CD8-positive, alpha-beta memory T cell (primary cell): ENCODE measurements around the gene ETV2. TPM values are rescaled to one million over a fixed set of nuclear protein-coding genes. Genes with fewer than 3 reads are reported as not detected.
"Not testable (repeated sequence)": the region's sequence is repeated elsewhere in the genome, so short reads cannot be mapped to it uniquely, and the experiment has no call there.

ENCODE experiments used
- CTCF ChIA-PET: fragments of 350-600 bp; sonication (Branson Sonifier 250); formaldehyde crosslinking; loops from one replicate; lab custom pipeline; 2021; ENCODE audit warnings: antibody characterized with exemption; lab: Charles Lee
- POLR2A ChIA-PET: fragments of 350-600 bp; sonication (Branson Sonifier 250); formaldehyde crosslinking; loops from one replicate; lab custom pipeline; 2021; ENCODE audit warnings: antibody characterized with exemption; lab: Charles Lee
- DNase-seq, 5 donors: peaks; one replicate each; pipeline versions ENCODE4 v3.0.0 to v3.0.0-alpha.2; 2020 to 2022; ENCODE audit warnings: mixed read lengths in 1 of 5
- H3K27ac ChIP-seq: one replicate; pipeline ENCODE4 v1.7.0; 2013; ENCODE audit warnings: low read depth, mild to moderate bottlenecking, low read length, moderate library complexity
- H3K27me3 ChIP-seq: 2 replicates; pipeline ENCODE4 v1.7.0; 2013; ENCODE audit warnings: low read length, mild to moderate bottlenecking; ENCODE audit not compliant: insufficient read depth, poor library complexity, severe bottlenecking
- H3K36me3 ChIP-seq: 2 replicates; pipeline ENCODE4 v1.7.0; 2013; ENCODE audit warnings: mild to moderate bottlenecking, low read length, moderate library complexity; ENCODE audit not compliant: insufficient read depth
- H3K4me1 ChIP-seq: 2 replicates; pipeline ENCODE4 v1.7.0; 2013; ENCODE audit warnings: mild to moderate bottlenecking, low read length, moderate library complexity; ENCODE audit not compliant: insufficient read depth
- H3K4me3 ChIP-seq: 2 replicates; pipeline ENCODE4 v1.7.0; 2013; ENCODE audit warnings: mild to moderate bottlenecking, low read length
- H3K9me3 ChIP-seq: 2 replicates; pipeline ENCODE4 v1.7.0; 2013; ENCODE audit warnings: mild to moderate bottlenecking, low read length
- H3K27ac Mint-ChIP-seq, 8 donors: one replicate each; pipeline ENCODE4 v1.8.0; 2020 to 2021; ENCODE audit warnings: mixed read lengths in 8 of 8, mild to moderate bottlenecking in 6 of 8, inconsistent platforms in 3 of 8, moderate library complexity in 3 of 8
- H3K27me3 Mint-ChIP-seq, 2 donors: one replicate each; pipeline ENCODE4 v1.8.0; 2020 to 2021; ENCODE audit warnings: mixed read lengths in 2 of 2, mild to moderate bottlenecking in 1 of 2, moderate library complexity in 1 of 2
- H3K36me3 Mint-ChIP-seq, 3 donors: one replicate each; pipeline ENCODE4 v1.8.0; 2020 to 2021; ENCODE audit warnings: mixed read lengths in 3 of 3, inconsistent platforms in 1 of 3, mild to moderate bottlenecking in 1 of 3
- H3K4me1 Mint-ChIP-seq, 3 donors: one replicate each; pipeline ENCODE4 v1.8.0; 2020 to 2021; ENCODE audit warnings: mixed read lengths in 3 of 3, inconsistent platforms in 1 of 3, mild to moderate bottlenecking in 1 of 3
- H3K4me3 Mint-ChIP-seq, 7 donors: one replicate each; pipeline ENCODE4 v1.8.0; 2020 to 2021; ENCODE audit warnings: mixed read lengths in 7 of 7, mild to moderate bottlenecking in 6 of 7, moderate library complexity in 4 of 7, inconsistent platforms in 2 of 7
- H3K9me3 Mint-ChIP-seq, 5 donors: one replicate each; pipeline ENCODE4 v1.8.0; 2020 to 2022; ENCODE audit warnings: mixed read lengths in 5 of 5, mild to moderate bottlenecking in 3 of 5, moderate library complexity in 2 of 5, inconsistent platforms in 1 of 5
- polyA plus RNA-seq: library from polyadenylated mRNA; unstranded; fragments of 300-500 nt; fragmentation: Illumina TruSeq; gene quantifications from one replicate; pipeline ENCODE4 v1.2.3, GENCODE V29; 2021
- total RNA-seq, 2 experiments: library from RNA; stranded (reverse); gene quantifications; one replicate each; pipeline ENCODE4 v1.2.3, GENCODE V29; 2021

Gene ETV2
- total and polyA plus RNA-seq, 3 experiments from 2014 or later = 1.2 to 1.4 (median 1.2) TPM

- H3K4me1 Mint-ChIP-seq = peaks cover 16 to 24% (median 23%) of the 10 kb centered on the region in 3 donors
- H3K4me3 ChIP-seq, H3K9me3 ChIP-seq, H3K27me3 ChIP-seq, H3K36me3 ChIP-seq, H3K27me3 Mint-ChIP-seq, DNase-seq, POLR2A ChIA-PET, H3K36me3 Mint-ChIP-seq, H3K9me3 Mint-ChIP-seq, H3K4me3 Mint-ChIP-seq, H3K27ac ChIP-seq: not testable (repeated sequence)
- peak overlapping the region in 2 of 8 donors; percentile 32 to 62 for H3K27ac Mint-ChIP-seq
- peaks cover 22% of the 10 kb centered on the region for H3K4me1 ChIP-seq
- CTCF ChIA-PET = interaction anchor here (0.9 to 1.2 kb wide), 2 partner anchors 8 to 15 kb away, joined by 3 read pairs; no protein-coding TSS in a partner anchor
These were observed 34.4 kb upstream of the ETV2 start for GRCh38 chr19:35607170-35607569.

DNA sequence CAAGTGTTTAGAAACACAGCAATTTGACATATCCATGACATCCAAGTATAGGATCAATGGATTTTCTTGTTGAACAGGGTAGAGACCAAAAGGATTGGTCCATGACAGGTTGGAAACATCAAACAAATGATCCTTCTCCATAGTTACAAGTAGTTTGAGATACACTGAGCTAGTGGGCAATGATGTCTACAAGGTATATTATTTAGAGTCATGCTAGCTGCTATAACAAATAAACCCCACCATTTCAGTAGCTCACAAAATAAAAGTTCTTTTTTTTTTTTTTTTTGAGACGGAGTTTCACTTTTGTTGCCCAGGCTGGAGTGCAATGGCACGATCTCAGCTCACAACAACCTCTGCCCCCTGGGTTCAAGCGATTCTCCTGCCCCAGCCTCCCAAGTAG lies 33.9 kb upstream of the ETV2 start:
- H3K4me3 Mint-ChIP-seq = no peak overlapping the region
- no peak for DNase-seq
- peaks cover 0 to 3% of the 10 kb centered on the region in 2 donors for H3K27me3 Mint-ChIP-seq
- H3K4me1 ChIP-seq = peaks cover 25% of the 10 kb centered on the region
- H3K4me1 Mint-ChIP-seq = peaks cover 20 to 29% (median 28%) of the 10 kb centered on the region in 3 donors
- H3K36me3 ChIP-seq = no peaks in the 10 kb centered on the region
- peaks cover 2 to 4% (median 2%) of the 10 kb centered on the region in 3 donors for H3K36me3 Mint-ChIP-seq
- H3K9me3 ChIP-seq = no peaks in the 10 kb centered on the region
- peak overlapping the region in 1 of 8 donors; percentile 62 for H3K27ac Mint-ChIP-seq
- no peak overlapping the region for H3K4me3 ChIP-seq
- peaks cover 2 to 9% (median 4%) of the 10 kb centered on the region in 5 donors for H3K9me3 Mint-ChIP-seq
- ChIA-PET CTCF (interaction anchor here (1.2 kb wide), 1 partner anchor 15 kb away, joined by 3 read pairs; no protein-coding TSS in a partner anchor), POLR2A (no interaction called here)
- no peak overlapping the region for H3K27ac ChIP-seq
- H3K27me3 ChIP-seq = no peaks in the 10 kb centered on the region

DNA sequence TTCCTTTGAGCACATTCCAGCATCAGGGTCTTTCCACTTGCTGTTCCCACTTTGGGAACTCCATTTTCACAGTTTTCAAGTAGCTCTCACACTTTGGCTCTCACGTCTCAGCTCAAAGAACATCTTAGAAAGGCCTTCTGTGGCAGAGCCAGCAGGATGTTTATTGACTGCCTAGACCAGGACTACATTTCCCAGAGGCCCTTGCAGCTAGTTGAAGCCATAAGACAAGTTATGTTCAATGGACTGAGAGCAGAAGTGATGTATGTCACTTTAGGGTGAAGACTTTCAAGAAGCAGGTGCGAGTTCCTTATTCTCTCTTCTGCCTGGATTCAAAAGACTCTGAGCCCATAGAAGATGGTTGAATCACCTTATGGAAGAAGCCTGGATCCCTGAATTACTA lies 33.3 kb upstream of the ETV2 start:
- peaks cover 2 to 9% (median 4%) of the 10 kb centered on the region in 5 donors for H3K9me3 Mint-ChIP-seq
- DNase-seq = no peak
- peaks cover 2 to 4% (median 2%) of the 10 kb centered on the region in 3 donors for H3K36me3 Mint-ChIP-seq
- H3K27ac ChIP-seq = no peak overlapping the region
- H3K4me3 Mint-ChIP-seq = no peak overlapping the region
- H3K36me3 ChIP-seq = no peaks in the 10 kb centered on the region
- peak overlapping the region in 3 of 8 donors; percentile 12 to 62 (median 14) for H3K27ac Mint-ChIP-seq
- H3K9me3 ChIP-seq = no peaks in the 10 kb centered on the region
- no peaks in the 10 kb centered on the region for H3K27me3 ChIP-seq
- H3K27me3 Mint-ChIP-seq = peaks cover 0 to 2% of the 10 kb centered on the region in 2 donors
- no peak overlapping the region for H3K4me3 ChIP-seq
- peaks cover 30% of the 10 kb centered on the region for H3K4me1 ChIP-seq
- ChIA-PET CTCF (interaction anchor here (1.2 kb wide), 1 partner anchor 14 kb away, joined by 3 read pairs; no protein-coding TSS in a partner anchor), POLR2A (no interaction called here)
- H3K4me1 Mint-ChIP-seq = peaks cover 21 to 34% (median 31%) of the 10 kb centered on the region in 3 donors

DNA sequence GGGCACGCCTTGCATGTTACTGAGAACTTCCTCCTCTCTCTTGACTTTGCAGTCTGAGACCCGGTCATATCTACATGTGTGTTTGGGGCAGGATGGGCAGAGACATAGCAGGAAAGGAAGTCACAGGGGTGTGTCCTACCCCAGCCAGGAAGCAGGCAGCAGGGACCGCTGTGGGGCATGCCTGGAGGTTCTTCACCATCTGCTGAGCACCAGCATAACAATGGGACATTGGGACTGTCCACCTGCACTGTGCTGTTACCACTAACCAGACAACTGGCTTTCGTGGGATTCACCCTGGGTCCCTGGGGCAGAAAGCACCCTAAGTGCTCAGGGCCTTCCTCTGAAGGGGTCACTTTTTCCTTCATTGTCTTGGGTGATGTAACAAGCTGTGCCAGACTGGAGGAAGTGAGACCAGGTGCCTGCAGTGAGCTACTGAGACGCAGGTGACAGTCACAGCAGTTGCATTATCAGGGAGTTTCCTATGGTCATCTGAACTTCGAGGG lies 31.6 kb upstream of the ETV2 start:
- peaks cover 2 to 9% (median 4%) of the 10 kb centered on the region in 5 donors for H3K9me3 Mint-ChIP-seq
- H3K9me3 ChIP-seq = no peaks in the 10 kb centered on the region
- H3K4me3 Mint-ChIP-seq = peak overlapping the region in 5 of 7 donors; percentile 9 to 39 (median 32)
- H3K36me3 ChIP-seq = no peaks in the 10 kb centered on the region
- no peaks in the 10 kb centered on the region for H3K27me3 Mint-ChIP-seq
- H3K27ac ChIP-seq = no peak overlapping the region
- H3K27me3 ChIP-seq = no peaks in the 10 kb centered on the region
- POLR2A ChIA-PET = no interaction called here
- H3K36me3 Mint-ChIP-seq = peaks cover under 1 to 7% (median 2%) of the 10 kb centered on the region in 3 donors
- DNase-seq = no peak
- peaks cover 25 to 41% (median 31%) of the 10 kb centered on the region in 3 donors for H3K4me1 Mint-ChIP-seq
- CTCF ChIA-PET = no interaction called here
- H3K27ac Mint-ChIP-seq = peak overlapping the region; percentile 32 to 88 (median 74)
- peak overlapping the region; percentile 43 for H3K4me3 ChIP-seq
- H3K4me1 ChIP-seq = peaks cover 31% of the 10 kb centered on the region

DNA sequence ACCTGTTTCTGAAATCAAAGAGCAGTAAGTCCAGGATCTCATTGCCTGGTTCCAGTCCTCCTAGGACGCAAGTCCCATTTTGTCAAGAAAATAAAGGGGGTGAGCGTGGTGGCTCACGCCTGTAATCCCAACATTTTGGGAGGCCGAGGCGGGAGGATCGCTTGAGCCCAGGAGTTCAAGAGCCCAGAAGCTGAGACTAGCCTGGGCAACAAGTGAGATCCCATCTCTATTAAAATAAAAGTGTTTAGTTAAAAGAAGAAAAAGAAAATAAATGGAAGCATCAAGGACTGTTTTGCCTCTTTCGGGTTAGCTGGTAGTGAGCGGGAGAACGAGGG lies 29.4 kb upstream of the ETV2 start:
- DNase-seq = no peak
- no peaks in the 10 kb centered on the region for H3K27me3 Mint-ChIP-seq
- H3K4me3 ChIP-seq = peak overlapping the region; percentile 91
- POLR2A ChIA-PET = interaction anchor here (1.0 kb wide), 1 partner anchor 36 kb away, joined by 3 read pairs; the partner anchor contains the start of gene COX6B1
- CTCF ChIA-PET = interaction anchor here (0.8 to 1.6 kb wide), 2 partner anchors 64 to 107 kb away, joined by 3 to 4 read pairs; no protein-coding TSS in a partner anchor
- no peaks in the 10 kb centered on the region for H3K27me3 ChIP-seq
- peaks cover 31% of the 10 kb centered on the region for H3K4me1 ChIP-seq
- peak overlapping the region; percentile 41 to 95 (median 90) for H3K27ac Mint-ChIP-seq
- peaks cover 0 to 23% (median 6%) of the 10 kb centered on the region in 3 donors for H3K36me3 Mint-ChIP-seq
- H3K36me3 ChIP-seq = no peaks in the 10 kb centered on the region
- H3K9me3 Mint-ChIP-seq = peaks cover 2 to 8% (median 4%) of the 10 kb centered on the region in 5 donors
- H3K4me3 Mint-ChIP-seq = peak overlapping the region; percentile 84 to 95 (median 87)
- peak overlapping the region; percentile 86 for H3K27ac ChIP-seq
- H3K4me1 Mint-ChIP-seq = peaks cover 25 to 41% (median 31%) of the 10 kb centered on the region in 3 donors
- no peaks in the 10 kb centered on the region for H3K9me3 ChIP-seq

GRCh38 chr19:35612559-35613321 lies 28.8 kb upstream of the ETV2 start, which contains the start of gene HAUS5:
HAUS5 (plus strand) TSS chr19:35612735; CDS start chr19:35612795, 60 bp downstream.
- H3K9me3 ChIP-seq = no peaks in the 10 kb centered on the region
- H3K36me3 ChIP-seq = no peaks in the 10 kb centered on the region
- Mint-ChIP-seq H3K27ac (peak within 1 kb of the TSS; percentile 54 to 95 (median 90)), H3K4me3 (peak within 1 kb of the TSS; percentile 84 to 95 (median 87)), H3K36me3 (peaks cover 0 to 28% (median 6%) of the 10 kb centered on the region in 3 donors), H3K4me1 (peaks cover 25 to 41% (median 31%) of the 10 kb centered on the region in 3 donors), H3K9me3 (peaks cover 0 to 4% (median 0%) of the 10 kb centered on the region in 5 donors), H3K27me3 (no peaks in the 10 kb centered on the region)
- ChIA-PET POLR2A (interaction anchor here (0.6 to 1.0 kb wide), 2 partner anchors 31 to 35 kb away, joined by 3 read pairs; partner anchors contain the start of gene COX6B1), CTCF (interaction anchor here (0.7 to 1.6 kb wide), 4 partner anchors 10 to 334 kb away, joined by 3 to 4 read pairs (median 3); no protein-coding TSS in a partner anchor)
- peak within 1 kb of the TSS; percentile 91 for H3K4me3 ChIP-seq
- H3K4me1 ChIP-seq = peaks cover 31% of the 10 kb centered on the region
- no peaks in the 10 kb centered on the region for H3K27me3 ChIP-seq
- H3K27ac ChIP-seq = peak within 1 kb of the TSS; percentile 86
- DNase-seq = peak; percentile 93 to 96 (median 94)

- H3K27ac Mint-ChIP-seq = peak overlapping the region in 6 of 8 donors; percentile 40 to 88 (median 79)
- H3K9me3 Mint-ChIP-seq = no peaks in the 10 kb centered on the region
- Histone ChIP-seq H3K4me1 (peaks cover 31% of the 10 kb centered on the region), H3K36me3 (no peaks in the 10 kb centered on the region), H3K4me3 (no peak overlapping the region), H3K9me3 (no peaks in the 10 kb centered on the region), H3K27ac (no peak overlapping the region), H3K27me3 (no peaks in the 10 kb centered on the region)
- H3K27me3 Mint-ChIP-seq = no peaks in the 10 kb centered on the region
- ChIA-PET CTCF (interaction anchor here (0.7 to 1.6 kb wide), 3 partner anchors 11 to 333 kb away, joined by 3 to 4 read pairs (median 3); no protein-coding TSS in a partner anchor), POLR2A (no interaction called here)
- H3K4me3 Mint-ChIP-seq = peak overlapping the region; percentile 66 to 95 (median 84)
- no peak for DNase-seq
- H3K4me1 Mint-ChIP-seq = peaks cover 25 to 40% (median 26%) of the 10 kb centered on the region in 3 donors
- H3K36me3 Mint-ChIP-seq = peaks cover 0 to 33% (median 6%) of the 10 kb centered on the region in 3 donors
These were observed 28.0 kb upstream of the ETV2 start for GRCh38 chr19:35613574-35613973.
